ENCODE data around the gene RAB30. TPM values are rescaled to one million over a fixed set of nuclear protein-coding genes. Genes with fewer than 3 reads are reported as not detected.
"Not testable (repeated sequence)": the region's sequence is repeated elsewhere in the genome, so short reads cannot be mapped to it uniquely, and the experiment has no call there.

RAB30 gene
- total RNA-seq, 1 donor: 25.9 TPM

- TF ChIP-seq CTCF (IDR thresholded peaks at IDR 0.05; ENCODE audit: insufficient read depth, low read length): no peak
- DNase-seq (ENCODE audit: low read depth): no peak
- H3K4me3 ChIP-seq (ENCODE audit: low read depth, low read length): no peak overlapping the region
These were observed 111.5 kb downstream of the RAB30 start for GRCh38 chr11:82959987-82960778.

- H3K4me3 ChIP-seq (ENCODE audit: low read depth, low read length); DNase-seq (ENCODE audit: low read depth): not testable (repeated sequence)
These were observed 115.8 kb downstream of the RAB30 start for GRCh38 chr11:82955736-82956453.

- DNase-seq (ENCODE audit: low read depth): not testable (repeated sequence)
These were observed 121.2 kb downstream of the RAB30 start for GRCh38 chr11:82950502-82950901.

GRCh38 chr11:82949352-82949751 is 122.3 kb downstream of the RAB30 start:
- TF ChIP-seq CTCF (IDR thresholded peaks at IDR 0.05; ENCODE audit: insufficient read depth, low read length): no peak
- no peak for DNase-seq (ENCODE audit: low read depth)
- H3K4me3 ChIP-seq (ENCODE audit: low read depth, low read length): no peak overlapping the region

More at GRCh38 chr11:82950502-82950901, 121.2 kb downstream of the RAB30 start:
- H3K4me3 ChIP-seq (ENCODE audit: low read depth, low read length): not testable (repeated sequence)

GRCh38 chr11:82945682-82946081 is 126.0 kb downstream of the RAB30 start:
- no peak for TF ChIP-seq CTCF (IDR thresholded peaks at IDR 0.05; ENCODE audit: insufficient read depth, low read length)
- no peak for DNase-seq (ENCODE audit: low read depth)

GRCh38 chr11:82945041-82945440 is 126.7 kb downstream of the RAB30 start:
- not testable (repeated sequence) for DNase-seq (ENCODE audit: low read depth); H3K4me3 ChIP-seq (ENCODE audit: low read depth, low read length)

More at GRCh38 chr11:82945682-82946081, 126.0 kb downstream of the RAB30 start:
- no peak overlapping the region for H3K4me3 ChIP-seq (ENCODE audit: low read depth, low read length)

GRCh38 chr11:82944198-82944597 is 127.5 kb downstream of the RAB30 start:
- DNase-seq (ENCODE audit: low read depth): no peak
- H3K4me3 ChIP-seq (ENCODE audit: low read depth, low read length): no peak overlapping the region
- TF ChIP-seq CTCF (IDR thresholded peaks at IDR 0.05; ENCODE audit: insufficient read depth, low read length): no peak

GRCh38 chr11:82943430-82943829 is 128.3 kb downstream of the RAB30 start:
- not testable (repeated sequence) for H3K4me3 ChIP-seq (ENCODE audit: low read depth, low read length); DNase-seq (ENCODE audit: low read depth)

- H3K4me3 ChIP-seq (ENCODE audit: low read depth, low read length): no peak overlapping the region
- DNase-seq (ENCODE audit: low read depth): no peak
- no peak for TF ChIP-seq CTCF (IDR thresholded peaks at IDR 0.05; ENCODE audit: insufficient read depth, low read length)
These were observed 129.3 kb downstream of the RAB30 start for GRCh38 chr11:82942376-82942775.
